Chondrocyte (in vitro differentiated cells): ENCODE data around the gene SGMS1. TPM values are rescaled to one million over a fixed set of nuclear protein-coding genes. Genes with fewer than 3 reads are reported as not detected.
"Not testable (repeated sequence)": the region's sequence is repeated elsewhere in the genome, so short reads cannot be mapped to it uniquely, and the experiment has no call there.

Source experiments
- DNase-seq: peaks from one replicate; pipeline ENCODE4 v3.0.0; 2021; ENCODE audit warnings: mixed read lengths, low spot score
- H3K27ac Mint-ChIP-seq: one replicate; pipeline ENCODE4 v1.8.0; 2021; ENCODE audit warnings: mild to moderate bottlenecking, moderate library complexity, mixed read lengths; ENCODE audit not compliant: unreplicated experiment
- H3K27me3 Mint-ChIP-seq: 2 replicates; pipeline ENCODE4 v1.8.0; 2021; ENCODE audit warnings: low read depth, mixed read lengths
- H3K36me3 Mint-ChIP-seq: 2 replicates; pipeline ENCODE4 v1.8.0; 2021; ENCODE audit warnings: low read depth, mixed read lengths
- H3K4me1 Mint-ChIP-seq: 2 replicates; pipeline ENCODE4 v1.8.0; 2021; ENCODE audit warnings: low read depth, mild to moderate bottlenecking, mixed read lengths
- H3K4me3 Mint-ChIP-seq: one replicate; pipeline ENCODE4 v1.8.0; 2021; ENCODE audit warnings: mild to moderate bottlenecking, moderate library complexity, mixed read lengths; ENCODE audit not compliant: unreplicated experiment
- H3K9me3 Mint-ChIP-seq: 2 replicates; pipeline ENCODE4 v1.8.0; 2021; ENCODE audit warnings: low read depth, mixed read lengths
- total RNA-seq: library from RNA; stranded (reverse); gene quantifications from 3 replicates; pipeline ENCODE4 v1.2.1, GENCODE V29; 2021
- TF ChIP-seq, protein P1 (sequence below): fragments of 200-600 bp; sonication (generic); IDR thresholded peaks from 2 replicates; pipeline ENCODE4 v1.5.0; 2021; ENCODE audit warnings: antibody characterized with exemption, mild to moderate bottlenecking, moderate library complexity

The SGMS1 gene
- total RNA-seq, 1 donor from 2014 or later = 27.1 TPM

DNA sequence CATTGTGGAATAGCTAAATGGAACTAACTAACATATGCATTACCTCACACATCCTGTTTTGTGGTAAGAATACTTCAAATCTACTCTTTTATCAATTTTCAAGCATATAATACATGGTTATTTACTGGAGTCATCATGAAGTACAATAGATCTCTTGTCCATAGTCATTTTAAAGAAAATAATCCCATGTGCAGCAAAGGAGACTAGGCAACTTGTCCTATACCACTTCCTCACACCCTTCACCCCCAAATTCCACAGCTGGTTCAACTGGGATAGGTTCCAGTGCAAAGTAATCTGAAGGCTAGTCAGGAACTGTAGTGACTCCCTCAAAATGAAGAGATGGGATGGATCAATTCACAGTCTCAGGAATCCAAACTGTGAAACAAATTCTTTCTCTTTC, 176.1 kb downstream of the SGMS1 start:
- H3K4me1 Mint-ChIP-seq = no peaks in the 10 kb centered on the region
- no peak for DNase-seq
- H3K27me3 Mint-ChIP-seq = no peaks in the 10 kb centered on the region

DNA sequence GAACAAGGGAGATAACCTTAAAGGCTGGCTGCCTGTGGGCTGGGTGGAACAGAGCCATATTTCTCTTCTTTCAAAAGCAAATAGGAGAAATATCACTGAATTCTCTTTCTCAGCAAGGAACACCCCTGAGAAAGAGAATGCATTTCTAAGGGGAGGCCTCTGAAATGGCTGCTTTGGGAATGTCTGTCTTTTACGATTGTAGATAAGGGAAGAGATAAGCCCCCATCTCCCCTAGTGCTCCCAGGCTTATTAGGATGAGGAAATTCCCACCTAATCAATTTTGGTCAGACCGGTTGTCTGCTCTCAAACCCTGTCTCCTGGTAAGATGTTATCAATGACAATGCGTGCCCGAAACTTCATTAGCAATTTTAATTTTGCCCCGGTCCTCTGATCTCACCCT, 178.0 kb downstream of the SGMS1 start:
- not testable (repeated sequence) for H3K9me3 Mint-ChIP-seq, H3K36me3 Mint-ChIP-seq, H3K4me3 Mint-ChIP-seq, H3K27ac Mint-ChIP-seq, DNase-seq, H3K27me3 Mint-ChIP-seq, H3K4me1 Mint-ChIP-seq

More for the DNA sequence above, 176.1 kb downstream of the SGMS1 start:
- TF ChIP-seq, protein P1, sequence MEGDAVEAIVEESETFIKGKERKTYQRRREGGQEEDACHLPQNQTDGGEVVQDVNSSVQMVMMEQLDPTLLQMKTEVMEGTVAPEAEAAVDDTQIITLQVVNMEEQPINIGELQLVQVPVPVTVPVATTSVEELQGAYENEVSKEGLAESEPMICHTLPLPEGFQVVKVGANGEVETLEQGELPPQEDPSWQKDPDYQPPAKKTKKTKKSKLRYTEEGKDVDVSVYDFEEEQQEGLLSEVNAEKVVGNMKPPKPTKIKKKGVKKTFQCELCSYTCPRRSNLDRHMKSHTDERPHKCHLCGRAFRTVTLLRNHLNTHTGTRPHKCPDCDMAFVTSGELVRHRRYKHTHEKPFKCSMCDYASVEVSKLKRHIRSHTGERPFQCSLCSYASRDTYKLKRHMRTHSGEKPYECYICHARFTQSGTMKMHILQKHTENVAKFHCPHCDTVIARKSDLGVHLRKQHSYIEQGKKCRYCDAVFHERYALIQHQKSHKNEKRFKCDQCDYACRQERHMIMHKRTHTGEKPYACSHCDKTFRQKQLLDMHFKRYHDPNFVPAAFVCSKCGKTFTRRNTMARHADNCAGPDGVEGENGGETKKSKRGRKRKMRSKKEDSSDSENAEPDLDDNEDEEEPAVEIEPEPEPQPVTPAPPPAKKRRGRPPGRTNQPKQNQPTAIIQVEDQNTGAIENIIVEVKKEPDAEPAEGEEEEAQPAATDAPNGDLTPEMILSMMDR = no peak
- H3K4me3 Mint-ChIP-seq = no peak overlapping the region
- peaks cover 5% of the 10 kb centered on the region for H3K36me3 Mint-ChIP-seq
- H3K27ac Mint-ChIP-seq = no peak overlapping the region
- H3K9me3 Mint-ChIP-seq = peaks cover 6% of the 10 kb centered on the region

DNA sequence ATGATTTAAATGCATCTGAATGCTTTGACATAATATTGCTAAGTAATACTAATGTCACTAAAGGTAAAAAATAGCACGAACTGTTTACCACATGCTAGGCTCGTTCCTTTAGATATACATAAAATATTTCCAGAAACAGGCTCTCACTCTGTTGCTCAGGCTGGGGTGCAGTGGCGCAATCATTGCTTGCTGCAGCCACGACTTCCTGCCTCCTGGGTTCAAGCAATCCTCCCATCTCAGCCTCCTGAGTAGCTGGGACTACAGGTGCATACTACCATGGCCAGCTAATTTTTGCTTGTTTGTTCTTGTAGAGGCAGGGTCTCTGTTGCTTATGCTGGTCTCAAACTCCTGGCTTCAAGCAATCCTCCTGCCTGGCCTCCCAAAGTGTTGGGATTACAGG, 183.3 kb downstream of the SGMS1 start:
- H3K9me3 Mint-ChIP-seq = no peaks in the 10 kb centered on the region
- H3K27ac Mint-ChIP-seq = no peak overlapping the region
- H3K36me3 Mint-ChIP-seq = no peaks in the 10 kb centered on the region
- peaks cover 13% of the 10 kb centered on the region for H3K4me1 Mint-ChIP-seq
- H3K4me3 Mint-ChIP-seq = no peak overlapping the region
- no peak for DNase-seq
- TF ChIP-seq, protein P1 = no peak
- H3K27me3 Mint-ChIP-seq = no peaks in the 10 kb centered on the region

DNA sequence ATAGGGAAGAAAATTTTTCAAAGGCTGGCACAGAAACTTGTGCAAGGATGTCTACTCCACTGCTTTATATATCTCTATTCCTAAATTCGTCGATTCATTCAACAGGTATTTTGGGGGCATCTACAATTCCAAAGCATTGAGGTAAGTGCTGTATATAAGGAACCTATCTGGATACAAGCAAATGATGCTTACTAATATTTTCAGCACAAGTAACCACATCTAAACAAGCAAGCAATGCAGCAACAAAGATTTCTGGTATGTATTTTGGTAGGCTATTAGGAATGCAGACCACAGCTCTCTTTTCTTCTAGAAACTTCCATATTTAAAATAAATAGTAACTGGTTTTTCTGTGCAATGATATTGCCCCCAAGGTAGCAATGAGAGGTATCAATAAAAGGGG, 183.9 kb downstream of the SGMS1 start:
- H3K4me1 Mint-ChIP-seq = peaks cover 13% of the 10 kb centered on the region
- no peaks in the 10 kb centered on the region for H3K27me3 Mint-ChIP-seq
- H3K36me3 Mint-ChIP-seq = no peaks in the 10 kb centered on the region
- H3K4me3 Mint-ChIP-seq = no peak overlapping the region
- TF ChIP-seq, protein P1 = no peak
- no peak overlapping the region for H3K27ac Mint-ChIP-seq
- DNase-seq = no peak
- no peaks in the 10 kb centered on the region for H3K9me3 Mint-ChIP-seq

DNA sequence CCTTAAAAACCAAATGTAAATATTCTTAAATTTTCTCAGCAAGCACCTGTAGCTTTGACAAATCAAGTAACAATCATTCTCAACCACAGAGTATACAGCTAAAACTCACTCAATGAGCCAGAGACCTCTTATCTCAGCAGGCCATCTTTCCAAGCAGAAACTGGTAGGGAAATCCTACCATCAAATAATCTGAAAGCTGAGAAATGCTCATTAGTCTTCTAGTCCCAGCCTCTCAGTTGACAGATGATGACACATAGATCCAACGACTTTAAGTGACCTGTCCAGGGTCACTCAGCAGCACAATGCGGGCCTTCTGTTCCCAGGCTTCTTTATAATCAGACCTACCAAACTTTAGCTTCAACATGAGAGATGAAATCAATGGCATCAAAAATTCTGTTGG, 184.6 kb downstream of the SGMS1 start:
- Mint-ChIP-seq H3K9me3 (no peaks in the 10 kb centered on the region), H3K27ac (no peak overlapping the region), H3K4me3 (no peak overlapping the region), H3K27me3 (no peaks in the 10 kb centered on the region), H3K36me3 (no peaks in the 10 kb centered on the region), H3K4me1 (peaks cover 13% of the 10 kb centered on the region)
- DNase-seq = no peak
- TF ChIP-seq, protein P1 = no peak

DNA sequence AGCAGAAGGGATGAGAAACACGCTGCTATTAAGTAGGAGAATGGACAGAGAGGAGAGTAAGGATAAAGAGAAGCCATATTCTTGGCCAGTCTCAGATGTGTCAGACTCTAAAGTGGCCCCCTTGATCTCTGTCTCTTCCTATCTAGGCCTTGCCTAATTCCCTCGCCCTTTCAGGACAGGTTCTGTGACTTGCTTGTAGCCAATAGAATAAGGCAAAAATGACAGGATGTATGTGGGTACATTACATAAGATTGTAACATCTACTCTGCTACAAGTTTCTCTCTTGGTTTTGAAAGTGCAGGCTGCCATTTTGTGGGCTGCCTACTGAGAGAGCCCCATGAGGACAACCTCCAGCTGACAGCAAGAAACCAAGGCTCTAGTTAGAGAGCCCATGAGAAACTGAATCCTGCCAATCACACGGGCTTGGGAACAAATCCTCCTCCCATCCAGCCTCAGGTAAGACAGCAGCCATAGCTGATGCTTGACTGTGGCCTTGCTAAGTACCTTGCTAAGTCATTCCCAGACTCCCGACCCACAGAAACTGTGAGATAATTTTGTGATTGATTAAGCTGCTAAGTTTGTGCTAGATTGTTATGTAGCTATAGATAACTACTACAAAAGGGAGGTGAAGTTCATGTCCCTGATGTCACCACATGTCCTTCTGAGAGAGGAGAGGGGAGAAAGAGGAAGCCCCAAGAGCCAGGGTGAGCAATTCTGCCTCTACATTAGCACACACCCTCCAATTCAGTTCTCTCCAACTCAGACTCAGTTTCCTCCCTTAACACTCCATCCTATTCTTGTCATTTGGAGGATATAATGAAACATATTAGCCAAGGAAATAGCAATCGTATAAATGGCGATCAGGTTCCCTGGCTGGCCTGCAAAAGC, 185.5 kb downstream of the SGMS1 start:
- H3K9me3 Mint-ChIP-seq = no peaks in the 10 kb centered on the region
- DNase-seq = no peak
- no peak overlapping the region for H3K27ac Mint-ChIP-seq

More for the DNA sequence above, 185.5 kb downstream of the SGMS1 start:
- Mint-ChIP-seq H3K27me3 (no peaks in the 10 kb centered on the region), H3K36me3 (no peaks in the 10 kb centered on the region), H3K4me3 (no peak overlapping the region), H3K4me1 (peaks cover 13% of the 10 kb centered on the region)
- TF ChIP-seq, protein P1 = no peak
